Measurements from ENCODE around the gene IYD.

Gene IYD

DNA sequence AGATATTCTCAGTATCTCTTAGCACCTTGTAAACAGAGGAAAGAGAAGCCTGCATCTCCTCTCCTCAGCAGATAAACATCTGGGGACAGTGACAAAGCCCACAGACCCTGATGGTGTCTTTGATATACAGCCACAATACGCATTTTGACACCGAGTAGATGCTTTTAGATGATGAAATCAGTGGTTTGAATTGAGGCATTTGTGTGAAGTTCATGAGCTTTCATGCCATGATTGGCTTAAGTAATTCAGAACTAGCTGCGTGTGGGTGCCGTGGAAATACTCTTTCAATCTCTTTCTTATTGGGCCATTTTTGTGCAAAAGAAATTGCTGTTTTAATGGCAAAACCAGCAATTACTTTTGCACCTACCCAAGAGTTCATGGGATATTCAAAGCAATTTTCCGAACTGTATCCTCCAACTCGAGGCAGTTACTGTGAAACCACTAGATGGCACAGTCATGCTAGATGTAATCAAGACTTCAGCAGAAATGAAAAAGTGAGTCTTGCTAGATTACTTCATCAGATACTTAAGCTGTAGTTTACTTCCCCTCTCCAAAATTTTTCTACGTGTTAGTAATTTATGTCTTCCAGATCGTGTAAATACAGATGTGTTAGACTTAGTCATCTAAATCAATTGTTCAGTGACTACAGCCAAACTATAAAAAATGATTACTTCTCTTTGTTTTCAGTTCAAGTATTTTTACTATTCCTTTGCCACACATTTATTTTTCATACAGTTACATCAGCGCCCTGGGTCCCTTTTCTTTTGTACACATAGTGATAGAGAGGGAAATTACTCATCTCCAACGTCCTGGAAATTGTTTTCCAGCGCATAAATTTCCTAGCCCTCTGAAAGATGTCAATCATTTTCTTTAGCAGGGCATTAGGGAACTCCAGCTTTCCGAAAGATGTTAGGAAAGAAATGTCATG, 49.4 kb downstream of the IYD start (continued):
- TF ChIP-seq, protein P1, sequence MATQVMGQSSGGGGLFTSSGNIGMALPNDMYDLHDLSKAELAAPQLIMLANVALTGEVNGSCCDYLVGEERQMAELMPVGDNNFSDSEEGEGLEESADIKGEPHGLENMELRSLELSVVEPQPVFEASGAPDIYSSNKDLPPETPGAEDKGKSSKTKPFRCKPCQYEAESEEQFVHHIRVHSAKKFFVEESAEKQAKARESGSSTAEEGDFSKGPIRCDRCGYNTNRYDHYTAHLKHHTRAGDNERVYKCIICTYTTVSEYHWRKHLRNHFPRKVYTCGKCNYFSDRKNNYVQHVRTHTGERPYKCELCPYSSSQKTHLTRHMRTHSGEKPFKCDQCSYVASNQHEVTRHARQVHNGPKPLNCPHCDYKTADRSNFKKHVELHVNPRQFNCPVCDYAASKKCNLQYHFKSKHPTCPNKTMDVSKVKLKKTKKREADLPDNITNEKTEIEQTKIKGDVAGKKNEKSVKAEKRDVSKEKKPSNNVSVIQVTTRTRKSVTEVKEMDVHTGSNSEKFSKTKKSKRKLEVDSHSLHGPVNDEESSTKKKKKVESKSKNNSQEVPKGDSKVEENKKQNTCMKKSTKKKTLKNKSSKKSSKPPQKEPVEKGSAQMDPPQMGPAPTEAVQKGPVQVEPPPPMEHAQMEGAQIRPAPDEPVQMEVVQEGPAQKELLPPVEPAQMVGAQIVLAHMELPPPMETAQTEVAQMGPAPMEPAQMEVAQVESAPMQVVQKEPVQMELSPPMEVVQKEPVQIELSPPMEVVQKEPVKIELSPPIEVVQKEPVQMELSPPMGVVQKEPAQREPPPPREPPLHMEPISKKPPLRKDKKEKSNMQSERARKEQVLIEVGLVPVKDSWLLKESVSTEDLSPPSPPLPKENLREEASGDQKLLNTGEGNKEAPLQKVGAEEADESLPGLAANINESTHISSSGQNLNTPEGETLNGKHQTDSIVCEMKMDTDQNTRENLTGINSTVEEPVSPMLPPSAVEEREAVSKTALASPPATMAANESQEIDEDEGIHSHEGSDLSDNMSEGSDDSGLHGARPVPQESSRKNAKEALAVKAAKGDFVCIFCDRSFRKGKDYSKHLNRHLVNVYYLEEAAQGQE (tag by site-specific recombination; IDR thresholded peaks at IDR 0.05), result no peak
- TF ChIP-seq, protein P2, sequence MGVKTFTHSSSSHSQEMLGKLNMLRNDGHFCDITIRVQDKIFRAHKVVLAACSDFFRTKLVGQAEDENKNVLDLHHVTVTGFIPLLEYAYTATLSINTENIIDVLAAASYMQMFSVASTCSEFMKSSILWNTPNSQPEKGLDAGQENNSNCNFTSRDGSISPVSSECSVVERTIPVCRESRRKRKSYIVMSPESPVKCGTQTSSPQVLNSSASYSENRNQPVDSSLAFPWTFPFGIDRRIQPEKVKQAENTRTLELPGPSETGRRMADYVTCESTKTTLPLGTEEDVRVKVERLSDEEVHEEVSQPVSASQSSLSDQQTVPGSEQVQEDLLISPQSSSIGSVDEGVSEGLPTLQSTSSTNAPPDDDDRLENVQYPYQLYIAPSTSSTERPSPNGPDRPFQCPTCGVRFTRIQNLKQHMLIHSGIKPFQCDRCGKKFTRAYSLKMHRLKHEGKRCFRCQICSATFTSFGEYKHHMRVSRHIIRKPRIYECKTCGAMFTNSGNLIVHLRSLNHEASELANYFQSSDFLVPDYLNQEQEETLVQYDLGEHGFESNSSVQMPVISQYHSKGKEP (tag by site-specific recombination; IDR thresholded peaks at IDR 0.05), result peak; percentile 71; the same call in 1 of the 2 replicates
- TF ChIP-seq BCL6B (tag by site-specific recombination; IDR thresholded peaks at IDR 0.05), result peak; percentile 83
- TF ChIP-seq ZNF600 (tag by site-specific recombination; IDR thresholded peaks at IDR 0.05), result peak; percentile 67
- TF ChIP-seq SCRT1 (tag by site-specific recombination; IDR thresholded peaks at IDR 0.05; ENCODE audit: borderline replicate concordance), result no peak
- 0 out of 2 replicates have a peak, but pooled peaks have one; percentile 61 for TF ChIP-seq TCF7L2 (IDR thresholded peaks at IDR 0.05; ENCODE audit: borderline replicate concordance, low read depth, low read length)
- peak; percentile 97 for TF ChIP-seq ZNF366 (tag by site-specific recombination; conservative IDR thresholded peaks at IDR 0.05)
- TF ChIP-seq, protein P3, sequence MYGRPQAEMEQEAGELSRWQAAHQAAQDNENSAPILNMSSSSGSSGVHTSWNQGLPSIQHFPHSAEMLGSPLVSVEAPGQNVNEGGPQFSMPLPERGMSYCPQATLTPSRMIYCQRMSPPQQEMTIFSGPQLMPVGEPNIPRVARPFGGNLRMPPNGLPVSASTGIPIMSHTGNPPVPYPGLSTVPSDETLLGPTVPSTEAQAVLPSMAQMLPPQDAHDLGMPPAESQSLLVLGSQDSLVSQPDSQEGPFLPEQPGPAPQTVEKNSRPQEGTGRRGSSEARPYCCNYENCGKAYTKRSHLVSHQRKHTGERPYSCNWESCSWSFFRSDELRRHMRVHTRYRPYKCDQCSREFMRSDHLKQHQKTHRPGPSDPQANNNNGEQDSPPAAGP (tag by site-specific recombination; IDR thresholded peaks at IDR 0.05), result peak; percentile 73
- peak; percentile 66 for TF ChIP-seq ZNF518A (tag by site-specific recombination; conservative IDR thresholded peaks at IDR 0.05; ENCODE audit: low read depth)
- TF ChIP-seq ZNF626 (tag by site-specific recombination; IDR thresholded peaks at IDR 0.05), result no peak
- peak; percentile 96 for TF ChIP-seq FEZF1 (tag by site-specific recombination; IDR thresholded peaks at IDR 0.05)
- TF ChIP-seq ZNF629 (tag by site-specific recombination; IDR thresholded peaks at IDR 0.05), result peak; percentile 98
- TF ChIP-seq GLI4 (tag by site-specific recombination; IDR thresholded peaks at IDR 0.05), result no peak
- peak; percentile 83 for TF ChIP-seq CTCF (tag by site-specific recombination; IDR thresholded peaks at IDR 0.05)
- TF ChIP-seq ZNF311 (tag by site-specific recombination; IDR thresholded peaks at IDR 0.05; ENCODE audit: borderline replicate concordance), result no peak
- TF ChIP-seq ZNF10 (tag by site-specific recombination; IDR thresholded peaks at IDR 0.05), result peak; percentile 90
- peak; percentile 71 for TF ChIP-seq SCRT2 (tag by site-specific recombination; IDR thresholded peaks at IDR 0.05)
- TF ChIP-seq ZNF394 (tag by site-specific recombination; IDR thresholded peaks at IDR 0.05; ENCODE audit: borderline replicate concordance), result peak; percentile 87
- peak; percentile 99 for TF ChIP-seq ZNF654 (tag by site-specific recombination; IDR thresholded peaks at IDR 0.05; ENCODE audit: low read depth)
- peak; percentile 80 for TF ChIP-seq PRDM1 (tag by site-specific recombination; IDR thresholded peaks at IDR 0.05)
- TF ChIP-seq ZNF561 (tag by site-specific recombination; IDR thresholded peaks at IDR 0.05; ENCODE audit: borderline replicate concordance), result peak; percentile 60; the same call in 1 of the 2 replicates
- TF ChIP-seq ZNF362 (tag by site-specific recombination; IDR thresholded peaks at IDR 0.05), result peak; percentile 98

All from HEK293 (cell line).